ENCODE measurements around the gene TUBG1.

DNA sequence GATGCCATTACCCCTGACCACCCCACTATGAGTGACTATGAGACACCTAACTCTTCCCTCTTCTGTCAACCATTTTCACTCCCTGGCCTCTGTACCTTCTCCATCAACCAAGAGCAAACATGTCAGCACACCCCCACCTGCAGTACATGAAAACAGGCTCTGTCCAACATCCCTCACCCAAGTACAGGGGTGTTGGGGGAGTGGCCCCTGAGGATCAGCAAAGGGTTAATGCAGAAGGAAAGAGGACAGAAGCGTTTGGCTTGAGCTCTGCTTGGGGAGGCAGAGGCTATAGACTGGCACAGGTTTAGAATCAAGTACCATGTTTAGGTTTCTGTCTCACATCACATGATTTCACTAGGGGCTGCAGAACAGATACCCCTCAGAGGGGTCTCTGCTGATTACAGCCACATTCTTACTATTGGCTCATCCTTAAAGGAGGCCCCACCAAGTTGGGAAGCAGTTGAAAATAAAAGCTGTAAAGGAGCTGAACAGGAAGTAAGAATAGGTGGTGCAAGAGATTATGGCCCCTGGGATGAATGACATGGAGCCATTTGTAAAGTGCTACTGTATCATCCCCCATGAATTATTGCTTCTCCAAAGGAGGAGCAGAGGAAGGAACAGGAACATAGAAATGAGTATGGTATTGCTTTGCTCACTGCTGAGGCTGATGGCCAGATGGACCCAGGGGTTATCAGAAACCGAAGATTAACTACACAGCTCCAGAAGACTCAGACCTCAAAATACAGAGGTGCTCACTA lies 29.5 kb upstream of the TUBG1 start:
- TF ChIP-seq POLR2AphosphoS5 (IDR thresholded peaks at IDR 0.05) (peak in 1 of 3 donors; percentile 10), POLR2A (IDR thresholded peaks at IDR 0.05) (no peak)

Measured in spleen (tissue), 3 donors.